B cell (primary cell): ENCODE results near the gene VEGFB. TPM values are rescaled to one million over a fixed set of nuclear protein-coding genes. Genes with fewer than 3 reads are reported as not detected.

Experiments used
- ATAC-seq: fragments of 200-7000 bp; cut with Tn5 transposase; one replicate; pipeline ENCODE4 v1.10.0; 2021; ENCODE audit warnings: low read depth, mild to moderate bottlenecking, moderate number of reproducible peaks, moderate library complexity
- CTCF ChIA-PET: fragments of 350-600 bp; sonication (Branson Sonifier 250); formaldehyde crosslinking; loops from one replicate; lab custom pipeline; 2021; ENCODE audit warnings: antibody characterized with exemption, inconsistent platforms; lab: Charles Lee
- POLR2A ChIA-PET: fragments of 350-600 bp; sonication (Branson Sonifier 250); formaldehyde crosslinking; loops from one replicate; lab custom pipeline; 2021; ENCODE audit warnings: antibody characterized with exemption; lab: Charles Lee
- DNase-seq: peaks from one replicate; pipeline ENCODE4 v3.0.0; 2013
- H2AFZ ChIP-seq: 2 replicates; pipeline ENCODE4 v1.6.1; 2012; ENCODE audit warnings: mild to moderate bottlenecking, low read depth, low read length; ENCODE audit not compliant: insufficient read depth, poor library complexity, severe bottlenecking
- H3K27ac ChIP-seq, 2 donors: 1 replicate in 1 of 2; 2 replicates in 1 of 2; pipeline ENCODE4 v1.5.1; 2012 to 2013; ENCODE audit warnings: low read length in 2 of 2, mild to moderate bottlenecking in 2 of 2, moderate library complexity in 1 of 2
- H3K27me3 ChIP-seq, 4 experiments: fragments of 200-600 bp in 1 of 4; sonication (generic) in 1 of 4; replicated peaks in 1 of 4; 1 replicate in 2 of 4; 2 replicates in 2 of 4; pipeline versions ENCODE4 v1.6.1 to v1.7.0; 2013 to 2016; ENCODE audit warnings: low read length in 3 of 4, mild to moderate bottlenecking in 2 of 4, mixed read lengths in 1 of 4, moderate library complexity in 1 of 4; ENCODE audit not compliant: insufficient read depth in 4 of 4, control insufficient read depth in 3 of 4; ENCODE audit errors: control extremely low read depth in 1 of 4
- H3K36me3 ChIP-seq, 2 experiments: replicated peaks in 1 of 2; 1 replicate in 1 of 2; 2 replicates in 1 of 2; pipeline versions ENCODE4 v1.6.1 to v1.7.1; 2013; ENCODE audit warnings: low read length in 1 of 2; ENCODE audit not compliant: insufficient read depth in 2 of 2, control insufficient read depth in 1 of 2; ENCODE audit errors: control extremely low read depth in 1 of 2, extremely low read depth in 1 of 2
- H3K4me1 ChIP-seq, 2 donors: fragments of 200-600 bp in 1 of 2; sonication (generic) in 1 of 2; 1 replicate in 1 of 2; 2 replicates in 1 of 2; pipeline versions ENCODE4 v1.5.1 to v1.6.1; 2013 to 2017; ENCODE audit warnings: low read length in 2 of 2; ENCODE audit not compliant: control insufficient read depth in 2 of 2, insufficient read depth in 2 of 2
- H3K4me2 ChIP-seq: replicated peaks from 2 replicates; pipeline ENCODE3; 2012; ENCODE audit warnings: mild to moderate bottlenecking, low read depth, low read length; ENCODE audit not compliant: poor library complexity, severe bottlenecking
- H3K4me3 ChIP-seq, 5 experiments: fragments of 200-600 bp in 1 of 5; sonication (generic) in 1 of 5; 1 replicate in 3 of 5; 2 replicates in 2 of 5; pipeline versions ENCODE4 v1.5.1 to v1.7.0; 2011 to 2016; ENCODE audit warnings: low read length in 4 of 5, mild to moderate bottlenecking in 4 of 5, low read depth in 2 of 5, control low read depth in 1 of 5, moderate library complexity in 1 of 5; ENCODE audit not compliant: insufficient read depth in 1 of 5; ENCODE audit errors: control extremely low read depth in 1 of 5, extremely low read depth in 1 of 5
- H3K79me2 ChIP-seq: fragments of 200-600 bp; sonication (generic); one replicate; pipeline ENCODE4 v1.6.0; 2016; ENCODE audit warnings: low read length; ENCODE audit not compliant: control insufficient read depth, insufficient read depth
- H3K9ac ChIP-seq: fragments of 200-600 bp; sonication (generic); 2 replicates; pipeline ENCODE4 v1.6.1; 2017; ENCODE audit warnings: mild to moderate bottlenecking, low read length, moderate library complexity
- H3K9me3 ChIP-seq, 3 donors: one replicate each; pipeline versions ENCODE4 v1.6.1 to v1.7.1; 2013; ENCODE audit warnings: low read length in 2 of 3; ENCODE audit not compliant: control insufficient read depth in 2 of 3, insufficient read depth in 1 of 3; ENCODE audit errors: control extremely low read depth in 1 of 3
- H4K20me1 ChIP-seq: 2 replicates; pipeline ENCODE4 v1.6.0; 2012; ENCODE audit warnings: mild to moderate bottlenecking, low read length; ENCODE audit not compliant: insufficient read depth, control insufficient read depth, poor library complexity, severe bottlenecking
- H3K27ac Mint-ChIP-seq: one replicate; pipeline ENCODE4 v1.8.0; 2021; ENCODE audit warnings: mixed read lengths
- H3K27me3 Mint-ChIP-seq: one replicate; pipeline ENCODE4 v1.8.0; 2021; ENCODE audit warnings: mixed read lengths
- H3K4me1 Mint-ChIP-seq: one replicate; pipeline ENCODE4 v1.8.0; 2021; ENCODE audit warnings: mixed read lengths
- H3K4me3 Mint-ChIP-seq: one replicate; pipeline ENCODE4 v1.8.0; 2021; ENCODE audit warnings: mixed read lengths
- H3K9me3 Mint-ChIP-seq: one replicate; pipeline ENCODE4 v1.8.0; 2022; ENCODE audit warnings: mixed read lengths; ENCODE audit not compliant: insufficient read depth
- EZH2 ChIP-seq: IDR thresholded peaks from 2 replicates; pipeline ENCODE4 v1.6.1; 2012; ENCODE audit warnings: borderline replicate concordance, low read depth, mild to moderate bottlenecking, moderate library complexity, low read length; ENCODE audit not compliant: insufficient read depth, poor library complexity, severe bottlenecking
- WGBS: methylation state at CpG from one replicate; pipeline ENCODE4 v1.1.5; 2013; ENCODE audit warnings: missing lambda C conversion rate; ENCODE audit not compliant: insufficient coverage; 5-methylcytosine and 5-hydroxymethylcytosine counted together
- intact Hi-C: fragments of 100-400 bp; cut with micrococcal nuclease; formaldehyde crosslinking; loops from one replicate; pipeline ENCODE4 v1.10.0; 2022
- polyA plus RNA-seq: library from polyadenylated mRNA; depleted of rRNA; stranded (reverse); fragments of >200 nt; gene quantifications from 2 replicates; pipeline ENCODE4 v1.2.3, GENCODE V29; 2012
- total RNA-seq, 2 donors: library from RNA; stranded (reverse); fragments of 120-200 nt in 1 of 2; gene quantifications; 1 replicate in 1 of 2; 2 replicates in 1 of 2; pipeline versions ENCODE4 v1.2.3 to v1.2.4, GENCODE V29; 2013 to 2022
- TF ChIP-seq, protein P1 (sequence below): fragments of 200-600 bp; IDR thresholded peaks from one replicate; pipeline ENCODE4 v1.8.0; 2022; ENCODE audit warnings: antibody characterized with exemption, mild to moderate bottlenecking

VEGFB gene
- total and polyA plus RNA-seq, 2 donors (not counting 1 experiment from before 2014, with no cell fraction given), result 56.4 to 152 TPM

DNA sequence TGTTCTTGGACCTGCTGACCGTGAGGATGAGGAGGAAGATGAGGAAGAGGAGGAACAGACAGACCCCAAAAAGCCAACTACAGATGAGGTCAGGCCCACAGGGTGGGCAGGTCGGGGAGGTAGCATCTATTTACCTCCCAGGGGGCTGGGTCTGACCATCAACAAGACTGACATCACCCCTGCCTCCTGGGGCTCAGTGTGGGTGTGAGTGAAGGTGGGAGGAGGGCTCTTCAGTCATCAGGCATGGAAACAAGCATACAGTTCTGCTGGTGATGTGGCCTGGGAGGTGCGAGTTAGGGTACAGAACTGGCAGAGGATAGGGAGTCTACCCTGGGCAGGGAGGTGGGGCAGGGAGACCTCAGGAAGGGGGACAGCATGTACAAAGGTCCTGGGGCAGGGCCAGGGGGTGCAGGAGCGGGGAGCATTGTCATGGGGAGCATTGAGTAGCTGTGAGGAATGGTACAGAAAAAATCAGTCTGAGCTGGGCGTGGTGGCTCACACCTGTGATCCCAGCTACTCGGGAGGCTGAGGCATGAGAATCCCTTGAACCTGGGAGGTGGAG is 25.8 kb downstream of the VEGFB start:
- no peaks in the 10 kb centered on the region for H3K4me1 ChIP-seq
- no peak for ATAC-seq
- no peaks in the 10 kb centered on the region for H3K27me3 Mint-ChIP-seq
- H3K4me1 Mint-ChIP-seq, result no peaks in the 10 kb centered on the region
- ChIA-PET POLR2A (no interaction called here), CTCF (no interaction called here)
- no peak overlapping the region for H3K27ac Mint-ChIP-seq
- TF ChIP-seq, protein P1, sequence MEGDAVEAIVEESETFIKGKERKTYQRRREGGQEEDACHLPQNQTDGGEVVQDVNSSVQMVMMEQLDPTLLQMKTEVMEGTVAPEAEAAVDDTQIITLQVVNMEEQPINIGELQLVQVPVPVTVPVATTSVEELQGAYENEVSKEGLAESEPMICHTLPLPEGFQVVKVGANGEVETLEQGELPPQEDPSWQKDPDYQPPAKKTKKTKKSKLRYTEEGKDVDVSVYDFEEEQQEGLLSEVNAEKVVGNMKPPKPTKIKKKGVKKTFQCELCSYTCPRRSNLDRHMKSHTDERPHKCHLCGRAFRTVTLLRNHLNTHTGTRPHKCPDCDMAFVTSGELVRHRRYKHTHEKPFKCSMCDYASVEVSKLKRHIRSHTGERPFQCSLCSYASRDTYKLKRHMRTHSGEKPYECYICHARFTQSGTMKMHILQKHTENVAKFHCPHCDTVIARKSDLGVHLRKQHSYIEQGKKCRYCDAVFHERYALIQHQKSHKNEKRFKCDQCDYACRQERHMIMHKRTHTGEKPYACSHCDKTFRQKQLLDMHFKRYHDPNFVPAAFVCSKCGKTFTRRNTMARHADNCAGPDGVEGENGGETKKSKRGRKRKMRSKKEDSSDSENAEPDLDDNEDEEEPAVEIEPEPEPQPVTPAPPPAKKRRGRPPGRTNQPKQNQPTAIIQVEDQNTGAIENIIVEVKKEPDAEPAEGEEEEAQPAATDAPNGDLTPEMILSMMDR, result no peak
- TF ChIP-seq EZH2, result no peak
- no peaks in the 10 kb centered on the region for H3K36me3 ChIP-seq
- no peak overlapping the region for H3K4me3 Mint-ChIP-seq
- no peak overlapping the region for H3K27ac ChIP-seq
- no peak overlapping the region for H3K4me3 ChIP-seq
- no peak for DNase-seq
- H3K4me2 ChIP-seq, result no peak overlapping the region
- no peaks in the 10 kb centered on the region for H3K9me3 Mint-ChIP-seq
- H4K20me1 ChIP-seq, result no peaks in the 10 kb centered on the region
- H2AFZ ChIP-seq, result no peak overlapping the region
- no peaks in the 10 kb centered on the region for H3K27me3 ChIP-seq
- intact Hi-C loops, result no loop called here
- no peaks in the 10 kb centered on the region for H3K79me2 ChIP-seq
- 84% methylated on average over 4 of the region's 6 CpGs for WGBS
- H3K9me3 ChIP-seq, result no peaks in the 10 kb centered on the region
- H3K9ac ChIP-seq, result no peak overlapping the region

DNA sequence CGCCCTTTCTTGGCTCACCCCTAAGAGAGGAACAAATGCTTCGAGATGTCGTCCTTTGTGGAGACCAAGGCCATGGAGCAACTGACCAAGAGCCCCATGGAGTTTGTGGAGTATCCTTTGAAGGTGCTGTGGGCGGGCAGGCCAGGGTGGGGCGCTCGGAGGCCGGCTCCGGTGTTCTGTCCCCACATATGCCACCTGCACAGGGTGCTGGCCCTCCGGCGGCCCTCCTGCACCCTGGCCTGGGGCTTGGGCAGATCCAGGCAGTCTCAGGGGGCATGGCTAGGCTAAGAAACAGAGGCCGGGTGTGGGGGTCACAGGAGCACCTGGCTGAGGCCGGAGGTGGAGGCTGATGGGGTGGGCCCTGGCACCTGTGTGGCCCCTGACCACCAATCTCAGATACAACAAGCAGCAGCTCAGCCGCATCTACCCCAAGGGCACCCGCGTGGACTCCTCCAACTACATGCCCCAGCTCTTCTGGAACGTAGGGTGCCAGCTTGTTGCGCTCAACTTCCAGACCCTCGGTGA is 27.2 kb downstream of the VEGFB start:
- ATAC-seq (no peak), DNase-seq (no peak)
- Mint-ChIP-seq H3K9me3 (no peaks in the 10 kb centered on the region), H3K4me1 (no peaks in the 10 kb centered on the region), H3K27ac (no peak overlapping the region), H3K27me3 (no peaks in the 10 kb centered on the region), H3K4me3 (no peak overlapping the region)
- 99% methylated on average over 18 of the region's 18 CpGs for WGBS
- H2AFZ ChIP-seq, result no peak overlapping the region
- no peak overlapping the region for H3K27ac ChIP-seq
- H3K4me1 ChIP-seq, result no peaks in the 10 kb centered on the region
- CTCF ChIA-PET, result interaction anchor here (1.1 kb wide), 1 partner anchor 57 kb away, joined by 4 read pairs; no protein-coding TSS in a partner anchor
- no peaks in the 10 kb centered on the region for H3K79me2 ChIP-seq
- H3K9me3 ChIP-seq, result no peaks in the 10 kb centered on the region
- no peak overlapping the region for H3K4me3 ChIP-seq
- intact Hi-C loops, result no loop called here
- H3K27me3 ChIP-seq, result no peaks in the 10 kb centered on the region
- H3K36me3 ChIP-seq, result no peaks in the 10 kb centered on the region
- H4K20me1 ChIP-seq, result no peaks in the 10 kb centered on the region
- POLR2A ChIA-PET, result interaction anchor here (0.6 kb wide), 1 partner anchor 31 kb away, joined by 7 read pairs; no protein-coding TSS in a partner anchor
- H3K9ac ChIP-seq, result no peak overlapping the region
- H3K4me2 ChIP-seq, result no peak overlapping the region
- TF ChIP-seq, protein P1, result no peak
- TF ChIP-seq EZH2, result no peak
